GM12892 (cell line): ENCODE data around the gene CLSTN2.

Experiments used
- POLR2A ChIP-seq: IDR thresholded peaks from 2 replicates; pipeline ENCODE4 v1.6.1; 2011; ENCODE audit warnings: low read depth, low read length, control low read depth
- POLR2AphosphoS5 ChIP-seq: IDR thresholded peaks from 2 replicates; pipeline ENCODE4 v1.6.1; 2011; ENCODE audit warnings: low read depth, low read length, control low read depth

DNA sequence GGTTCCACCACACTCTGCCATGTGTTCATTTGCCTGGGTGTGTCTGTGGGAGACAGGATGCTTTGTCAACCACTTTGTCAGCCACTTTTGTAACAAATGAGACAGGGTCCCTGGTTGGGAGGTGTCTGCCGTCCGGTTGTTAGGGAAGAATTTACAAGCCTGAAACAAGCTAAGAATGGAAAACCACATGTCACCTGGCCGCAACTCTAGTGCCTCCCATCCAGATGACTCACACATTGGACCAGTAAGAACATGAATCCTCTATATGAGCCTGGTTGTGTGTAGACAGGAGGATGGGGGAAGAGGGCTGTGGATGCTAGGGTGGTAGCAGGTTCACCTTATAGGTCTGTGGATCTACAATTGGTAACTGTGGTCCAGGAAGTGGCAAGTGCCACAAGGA, 335.3 kb downstream of the CLSTN2 start:
- no peak for TF ChIP-seq POLR2A
- no peak for TF ChIP-seq POLR2AphosphoS5
